Natural killer cell (primary cell): Measurements from ENCODE around the gene NAALADL2. TPM values are rescaled to one million over a fixed set of nuclear protein-coding genes. Genes with fewer than 3 reads are reported as not detected.

Experiments used
- ATAC-seq, 3 donors: fragments of 150-1000 bp in 2 of 3; fragments of 200-7000 bp in 1 of 3; cut with Tn5 transposase; 1 replicate in 1 of 3; 2 replicates in 2 of 3; pipeline ENCODE4 v1.10.0; 2021; ENCODE audit warnings: mild to moderate bottlenecking in 2 of 3, moderate library complexity in 2 of 3
- DNase-seq, 2 donors: peaks; one replicate each; pipeline versions ENCODE4 v3.0.0 to v3.0.0-alpha.2; 2013 to 2021; ENCODE audit warnings: mixed read lengths in 1 of 2
- H3K27ac ChIP-seq: one replicate; pipeline ENCODE4 v1.5.1; 2013; ENCODE audit warnings: mild to moderate bottlenecking, low read length
- H3K27me3 ChIP-seq: one replicate; pipeline ENCODE4 v1.6.1; 2013; ENCODE audit warnings: low read length; ENCODE audit not compliant: control insufficient read depth, insufficient read depth
- H3K36me3 ChIP-seq: one replicate; pipeline ENCODE4 v1.6.1; 2013; ENCODE audit warnings: low read length; ENCODE audit not compliant: control insufficient read depth, insufficient read depth
- H3K4me1 ChIP-seq: one replicate; pipeline ENCODE4 v1.6.1; 2013; ENCODE audit warnings: low read length; ENCODE audit not compliant: control insufficient read depth, insufficient read depth
- H3K4me3 ChIP-seq: one replicate; pipeline ENCODE4 v1.5.1; 2013; ENCODE audit warnings: low read length
- H3K9me3 ChIP-seq: one replicate; pipeline ENCODE4 v1.6.1; 2013; ENCODE audit warnings: low read length; ENCODE audit not compliant: control insufficient read depth, insufficient read depth
- H3K27ac Mint-ChIP-seq, 2 donors: one replicate each; pipeline ENCODE4 v1.8.0; 2022; ENCODE audit warnings: mild to moderate bottlenecking in 2 of 2, mixed read lengths in 2 of 2, moderate library complexity in 1 of 2
- H3K27me3 Mint-ChIP-seq, 2 donors: one replicate each; pipeline ENCODE4 v1.8.0; 2022; ENCODE audit warnings: low read depth in 2 of 2, mixed read lengths in 2 of 2
- H3K36me3 Mint-ChIP-seq: one replicate; pipeline ENCODE4 v1.8.0; 2022; ENCODE audit warnings: mixed read lengths
- H3K4me1 Mint-ChIP-seq, 2 donors: one replicate each; pipeline ENCODE4 v1.8.0; 2022; ENCODE audit warnings: mixed read lengths in 2 of 2
- H3K4me3 Mint-ChIP-seq: one replicate; pipeline ENCODE4 v1.8.0; 2022; ENCODE audit warnings: mild to moderate bottlenecking, moderate library complexity, mixed read lengths
- H3K9me3 Mint-ChIP-seq, 2 donors: one replicate each; pipeline ENCODE4 v1.8.0; 2022; ENCODE audit warnings: mixed read lengths in 2 of 2
- CTCF ChIP-seq: fragments of 200-600 bp; IDR thresholded peaks from one replicate; pipeline ENCODE4 v1.8.0; 2022; ENCODE audit warnings: antibody characterized with exemption
- WGBS: methylation state at CpG from one replicate; pipeline ENCODE4 v1.1.7; 2013; ENCODE audit warnings: missing lambda C conversion rate; ENCODE audit not compliant: insufficient coverage; 5-methylcytosine and 5-hydroxymethylcytosine counted together
- intact Hi-C: fragments of 100-400 bp; cut with micrococcal nuclease; formaldehyde crosslinking; loops from one replicate; pipeline ENCODE4 v1.14.2; 2022
- total RNA-seq, 4 donors: library from RNA; stranded (reverse); fragments of 120-200 nt in 1 of 4; gene quantifications; one replicate each; pipeline versions ENCODE4 v1.2.3 to v1.2.4, GENCODE V29; 2013 to 2022

NAALADL2 gene
- total RNA-seq, 3 donors from 2014 or later (not counting 1 experiment from before 2014, with no cell fraction given): not detected

GRCh38 chr3:175743733-175744400 is 884.7 kb downstream of the NAALADL2 start:
- DNase-seq: no peak
- peaks cover 12 to 17% of the 10 kb centered on the region in 2 donors for H3K9me3 Mint-ChIP-seq
- Histone ChIP-seq H3K27me3 (no peaks in the 10 kb centered on the region), H3K4me1 (no peaks in the 10 kb centered on the region), H3K9me3 (peaks cover 4% of the 10 kb centered on the region), H3K36me3 (no peaks in the 10 kb centered on the region), H3K4me3 (no peak overlapping the region), H3K27ac (no peak overlapping the region)
- peaks cover 8% of the 10 kb centered on the region for H3K36me3 Mint-ChIP-seq
- 87% methylated on average over 5 of the region's 5 CpGs for WGBS
- no peaks in the 10 kb centered on the region for H3K27me3 Mint-ChIP-seq
- no peak for TF ChIP-seq CTCF
- intact Hi-C loops: no loop called here
- ATAC-seq: no peak
- no peak overlapping the region for H3K27ac Mint-ChIP-seq
- no peak overlapping the region for H3K4me3 Mint-ChIP-seq
- no peaks in the 10 kb centered on the region for H3K4me1 Mint-ChIP-seq

- peaks cover 8 to 14% of the 10 kb centered on the region in 2 donors for H3K9me3 Mint-ChIP-seq
- Histone ChIP-seq H3K4me1 (no peaks in the 10 kb centered on the region), H3K9me3 (peaks cover 8% of the 10 kb centered on the region), H3K36me3 (no peaks in the 10 kb centered on the region), H3K4me3 (no peak overlapping the region), H3K27me3 (no peaks in the 10 kb centered on the region), H3K27ac (no peak overlapping the region)
- H3K27ac Mint-ChIP-seq: no peak overlapping the region
- H3K27me3 Mint-ChIP-seq: no peaks in the 10 kb centered on the region
- ATAC-seq (no peak), DNase-seq (no peak)
- 70% methylated on average over 1 of the region's 2 CpGs for WGBS
- H3K4me1 Mint-ChIP-seq: no peaks in the 10 kb centered on the region
- TF ChIP-seq CTCF: no peak
- H3K4me3 Mint-ChIP-seq: no peak overlapping the region
- intact Hi-C loops: no loop called here
- no peaks in the 10 kb centered on the region for H3K36me3 Mint-ChIP-seq
These were observed 887.2 kb downstream of the NAALADL2 start for GRCh38 chr3:175746308-175746707.

- peaks cover 8% of the 10 kb centered on the region for H3K9me3 ChIP-seq
- no peaks in the 10 kb centered on the region for H3K36me3 ChIP-seq
- Mint-ChIP-seq H3K27me3 (no peaks in the 10 kb centered on the region), H3K4me3 (no peak overlapping the region), H3K36me3 (no peaks in the 10 kb centered on the region), H3K9me3 (peaks cover 8 to 14% of the 10 kb centered on the region in 2 donors), H3K4me1 (no peaks in the 10 kb centered on the region), H3K27ac (no peak overlapping the region)
- intact Hi-C loops: no loop called here
- no peak overlapping the region for H3K27ac ChIP-seq
- no peak for DNase-seq
- no peak overlapping the region for H3K4me3 ChIP-seq
- H3K27me3 ChIP-seq: no peaks in the 10 kb centered on the region
- no peak for ATAC-seq
- no peaks in the 10 kb centered on the region for H3K4me1 ChIP-seq
- TF ChIP-seq CTCF: no peak
- no CpG with 5 or more reads among the region's 3 CpGs for WGBS
These were observed 889.1 kb downstream of the NAALADL2 start for GRCh38 chr3:175748087-175748730.
